NCI-H128 (cell line): ENCODE measurements around the gene FAM3C.
"Not testable (repeated sequence)": the region's sequence is repeated elsewhere in the genome, so short reads cannot be mapped to it uniquely, and the experiment has no call there.

Experiments used
- DNase-seq: peaks from one replicate; lab custom pipeline; 2025; ENCODE audit not compliant: unreplicated experiment; lab: John Stamatoyannopoulos, UW

Gene FAM3C

GRCh38 chr7:121334875-121335648, 61.0 kb downstream of the FAM3C start:
- no peak for DNase-seq

GRCh38 chr7:121334376-121334775, 61.7 kb downstream of the FAM3C start:
- no peak for DNase-seq

- no peak for DNase-seq
Measured at GRCh38 chr7:121331574-121331973, 64.5 kb downstream of the FAM3C start.

GRCh38 chr7:121331048-121331447, 65.1 kb downstream of the FAM3C start:
- no peak for DNase-seq

- no peak for DNase-seq
Measured at GRCh38 chr7:121330053-121330833, 65.9 kb downstream of the FAM3C start.

GRCh38 chr7:121329191-121330052, 66.7 kb downstream of the FAM3C start:
- no peak for DNase-seq

GRCh38 chr7:121328508-121329190, 67.5 kb downstream of the FAM3C start, which contains the start of gene WNT16:
TSS of gene WNT16 (plus strand) at chr7:121329000. CDS start at chr7:121329293, 293 bp downstream.
- no peak for DNase-seq

GRCh38 chr7:121327671-121328070, 68.4 kb downstream of the FAM3C start:
- no peak for DNase-seq

GRCh38 chr7:121323515-121324302, 72.4 kb downstream of the FAM3C start:
- no peak for DNase-seq

GRCh38 chr7:121322460-121322859, 73.6 kb downstream of the FAM3C start:
- no peak for DNase-seq

GRCh38 chr7:121315170-121315569, 80.9 kb downstream of the FAM3C start:
- not testable (repeated sequence) for DNase-seq

- DNase-seq = peak; percentile 95
Measured at GRCh38 chr7:121313793-121314676, 82.1 kb downstream of the FAM3C start.

- DNase-seq = no peak
Measured at GRCh38 chr7:121313220-121313792, 82.8 kb downstream of the FAM3C start.

- no peak for DNase-seq
Measured at GRCh38 chr7:121307021-121307574, 89.0 kb downstream of the FAM3C start.

GRCh38 chr7:121306565-121306964, 89.5 kb downstream of the FAM3C start:
- DNase-seq = no peak

GRCh38 chr7:121305109-121305508, 91.0 kb downstream of the FAM3C start:
- no peak for DNase-seq

- no peak for DNase-seq
Measured at GRCh38 chr7:121304102-121304658, 91.9 kb downstream of the FAM3C start.
